WTC11 (cell line): Measurements from ENCODE around the gene HSD11B1L. TPM values are rescaled to one million over a fixed set of nuclear protein-coding genes. Genes with fewer than 3 reads are reported as not detected.

Experiments used
- ATAC-seq: fragments of 200-7000 bp; cut with Tn5 transposase; 2 replicates; pipeline ENCODE4 v1.10.0; 2021; ENCODE audit warnings: mild to moderate bottlenecking, moderate library complexity
- CTCF ChIA-PET: fragments of 300-600 bp; sonication (Branson Sonifier 250); formaldehyde crosslinking; loops from one replicate; lab custom pipeline; 2021; ENCODE audit warnings: antibody characterized with exemption; lab: Charles Lee
- POLR2A ChIA-PET: fragments of 350-600 bp; sonication (Branson Sonifier 250); formaldehyde crosslinking; loops from one replicate; lab custom pipeline; 2021; ENCODE audit warnings: antibody characterized with exemption; lab: Charles Lee
- DNase-seq: peaks from one replicate; pipeline ENCODE4 v3.0.0; 2021; ENCODE audit warnings: low spot score
- H3K27ac Mint-ChIP-seq: 2 replicates; pipeline ENCODE4 v1.8.0; 2021; ENCODE audit warnings: mixed read lengths
- H3K27me3 Mint-ChIP-seq: 2 replicates; pipeline ENCODE4 v1.8.0; 2021; ENCODE audit warnings: low read depth, mild to moderate bottlenecking, moderate library complexity, mixed read lengths
- H3K36me3 Mint-ChIP-seq: 2 replicates; pipeline ENCODE4 v1.8.0; 2021; ENCODE audit warnings: mixed read lengths
- H3K4me1 Mint-ChIP-seq: 2 replicates; pipeline ENCODE4 v1.8.0; 2022; ENCODE audit warnings: mixed read lengths
- H3K4me3 Mint-ChIP-seq: 2 replicates; pipeline ENCODE4 v1.8.0; 2021; ENCODE audit warnings: mild to moderate bottlenecking, moderate library complexity, mixed read lengths
- H3K9me3 Mint-ChIP-seq: 2 replicates; pipeline ENCODE4 v1.8.0; 2021; ENCODE audit warnings: mixed read lengths
- AFF4 ChIP-seq: sonication (generic); formaldehyde crosslinking; IDR thresholded peaks from 2 replicates; pipeline ENCODE4 v1.8.1; 2023; ENCODE audit warnings: mild to moderate bottlenecking, missing genetic modification reagents, borderline replicate concordance
- ATF1 ChIP-seq: sonication (generic); formaldehyde crosslinking; IDR thresholded peaks from 2 replicates; pipeline ENCODE4 v1.8.1; 2023; ENCODE audit warnings: mild to moderate bottlenecking, moderate library complexity, missing genetic modification reagents
- ATF2 ChIP-seq: sonication (generic); formaldehyde crosslinking; IDR thresholded peaks from 2 replicates; pipeline ENCODE4 v1.8.1; 2022; ENCODE audit warnings: low read depth, missing genetic modification reagents, borderline replicate concordance
- E2F4 ChIP-seq: sonication (generic); formaldehyde crosslinking; IDR thresholded peaks from 2 replicates; pipeline ENCODE4 v1.8.1; 2022; ENCODE audit warnings: low read depth, mild to moderate bottlenecking, moderate library complexity, missing genetic modification reagents, borderline replicate concordance
- ELF4 ChIP-seq: sonication (generic); formaldehyde crosslinking; IDR thresholded peaks from 2 replicates; pipeline ENCODE4 v1.8.1; 2022; ENCODE audit warnings: low read depth, mild to moderate bottlenecking, moderate library complexity, missing genetic modification reagents
- EMX1 ChIP-seq: fragments of 250-450 bp; sonication (Bioruptor Pico); IDR thresholded peaks from 2 replicates; pipeline ENCODE4 v1.8.0; 2021; ENCODE audit warnings: mild to moderate bottlenecking
- ERG ChIP-seq: fragments of 250-450 bp; sonication (Bioruptor Pico); IDR thresholded peaks from 2 replicates; pipeline ENCODE4 v1.8.0; 2021; ENCODE audit warnings: mild to moderate bottlenecking
- HMGA2 ChIP-seq: fragments of 250-450 bp; sonication (Bioruptor Pico); IDR thresholded peaks from 2 replicates; pipeline ENCODE4 v1.4.0; 2021; ENCODE audit warnings: mild to moderate bottlenecking, moderate library complexity
- JUN ChIP-seq: sonication (generic); formaldehyde crosslinking; IDR thresholded peaks from 2 replicates; pipeline ENCODE4 v1.8.0; 2023; ENCODE audit warnings: mild to moderate bottlenecking, missing genetic modification reagents
- NR2C2 ChIP-seq: sonication (generic); formaldehyde crosslinking; IDR thresholded peaks from 2 replicates; pipeline ENCODE4 v1.8.0; 2022; ENCODE audit warnings: mild to moderate bottlenecking, missing genetic modification reagents
- OVOL2 ChIP-seq: fragments of 250-450 bp; sonication (Bioruptor Pico); IDR thresholded peaks from 2 replicates; pipeline ENCODE4 v1.9.0; 2021; ENCODE audit warnings: mild to moderate bottlenecking, borderline replicate concordance
- PRRX2 ChIP-seq: fragments of 250-450 bp; sonication (Bioruptor Pico); IDR thresholded peaks from 2 replicates; pipeline ENCODE4 v1.8.0; 2021; ENCODE audit warnings: mild to moderate bottlenecking
- SP1 ChIP-seq: sonication (generic); formaldehyde crosslinking; conservative IDR thresholded peaks from 2 replicates; pipeline ENCODE4 v1.8.1; 2022; ENCODE audit warnings: missing genetic modification reagents
- ZNF138 ChIP-seq: sonication (generic); formaldehyde crosslinking; conservative IDR thresholded peaks from 2 replicates; pipeline ENCODE4 v1.8.1; 2022; ENCODE audit warnings: mild to moderate bottlenecking, moderate library complexity, missing genetic modification reagents
- ZNF219 ChIP-seq: sonication (generic); formaldehyde crosslinking; IDR thresholded peaks from 2 replicates; pipeline ENCODE4 v1.8.0; 2023; ENCODE audit warnings: missing genetic modification reagents, mild to moderate bottlenecking, borderline replicate concordance
- ZNF416 ChIP-seq: fragments of 250-450 bp; sonication (Bioruptor Pico); IDR thresholded peaks from 2 replicates; pipeline ENCODE4 v1.9.0; 2021; ENCODE audit warnings: mild to moderate bottlenecking, inconsistent platforms
- ZNF532 ChIP-seq: fragments of 250-450 bp; sonication (Bioruptor Pico); IDR thresholded peaks from 2 replicates; pipeline ENCODE4 v1.9.0; 2021; ENCODE audit warnings: mild to moderate bottlenecking, borderline replicate concordance
- total RNA-seq: library from RNA; stranded (reverse); gene quantifications from 3 replicates; pipeline ENCODE4 v1.2.3, GENCODE V29; 2021

The HSD11B1L gene
- total RNA-seq, 1 experiment from 2014 or later: 11.8 TPM

GRCh38 chr19:5677136-5677535 is 3.7 kb upstream of the HSD11B1L start (continued):
- TF ChIP-seq ERG (no peak), HMGA2 (CRISPR knock-in tag) (no peak), ZNF416 (CRISPR knock-in tag) (no peak), PRRX2 (CRISPR knock-in tag) (no peak), ATF1 (CRISPR knock-in tag) (no peak), ELF4 (no peak)

- POLR2A ChIA-PET: no interaction called here
- no peak overlapping the region for H3K4me3 Mint-ChIP-seq
- DNase-seq: no peak
- TF ChIP-seq ZNF219 (CRISPR knock-in tag) (no peak), ATF2 (CRISPR knock-in tag) (no peak), NR2C2 (CRISPR knock-in tag) (no peak), ZNF532 (no peak), JUN (no peak), EMX1 (CRISPR knock-in tag) (no peak), ZNF138 (no peak), OVOL2 (CRISPR knock-in tag) (no peak), E2F4 (CRISPR knock-in tag) (no peak)
- TF ChIP-seq, all 79 proteins: peak for 0
- Mint-ChIP-seq H3K27me3 (peaks cover 15% of the 10 kb centered on the region), H3K36me3 (no peaks in the 10 kb centered on the region), H3K9me3 (no peaks in the 10 kb centered on the region), H3K4me1 (peaks cover 15% of the 10 kb centered on the region), H3K27ac (no peak overlapping the region)
- CTCF ChIA-PET: interaction anchor here (0.6 to 3.1 kb wide), 3 partner anchors 9 to 12 kb away, joined by 3 to 22 read pairs (median 13); partner anchors contain the start of gene RPL36
- ATAC-seq: no peak
Measured at GRCh38 chr19:5677580-5677979, 3.2 kb upstream of the HSD11B1L start.

- H3K27me3 Mint-ChIP-seq: peaks cover 17% of the 10 kb centered on the region
- H3K4me1 Mint-ChIP-seq: peaks cover 15% of the 10 kb centered on the region
- CTCF ChIA-PET: interaction anchor here (0.6 to 3.0 kb wide), 3 partner anchors 9 to 12 kb away, joined by 3 to 13 read pairs (median 7); partner anchors contain the start of gene RPL36
- DNase-seq (no peak), ATAC-seq (no peak)
- no peaks in the 10 kb centered on the region for H3K36me3 Mint-ChIP-seq
- no peak overlapping the region for H3K4me3 Mint-ChIP-seq
- no peak for TF ChIP-seq ZNF219 (CRISPR knock-in tag)
- TF ChIP-seq SP1 (CRISPR knock-in tag): no peak
- TF ChIP-seq AFF4 (CRISPR knock-in tag): no peak
- TF ChIP-seq, all 79 proteins: peak for 0
- H3K9me3 Mint-ChIP-seq: no peaks in the 10 kb centered on the region
- no peak overlapping the region for H3K27ac Mint-ChIP-seq
- POLR2A ChIA-PET: interaction anchor here (0.9 kb wide), 1 partner anchor 9 kb away, joined by 3 read pairs; no protein-coding TSS in a partner anchor
Measured at GRCh38 chr19:5678071-5678718, 2.6 kb upstream of the HSD11B1L start.
